IPS-11a (cell line): ENCODE data around the gene SDS.

Source experiments
- H3K4me3 ChIP-seq: one replicate; pipeline ENCODE4 v1.5.1; 2013; ENCODE audit warnings: low read depth, low read length, control low read depth

Gene SDS

DNA sequence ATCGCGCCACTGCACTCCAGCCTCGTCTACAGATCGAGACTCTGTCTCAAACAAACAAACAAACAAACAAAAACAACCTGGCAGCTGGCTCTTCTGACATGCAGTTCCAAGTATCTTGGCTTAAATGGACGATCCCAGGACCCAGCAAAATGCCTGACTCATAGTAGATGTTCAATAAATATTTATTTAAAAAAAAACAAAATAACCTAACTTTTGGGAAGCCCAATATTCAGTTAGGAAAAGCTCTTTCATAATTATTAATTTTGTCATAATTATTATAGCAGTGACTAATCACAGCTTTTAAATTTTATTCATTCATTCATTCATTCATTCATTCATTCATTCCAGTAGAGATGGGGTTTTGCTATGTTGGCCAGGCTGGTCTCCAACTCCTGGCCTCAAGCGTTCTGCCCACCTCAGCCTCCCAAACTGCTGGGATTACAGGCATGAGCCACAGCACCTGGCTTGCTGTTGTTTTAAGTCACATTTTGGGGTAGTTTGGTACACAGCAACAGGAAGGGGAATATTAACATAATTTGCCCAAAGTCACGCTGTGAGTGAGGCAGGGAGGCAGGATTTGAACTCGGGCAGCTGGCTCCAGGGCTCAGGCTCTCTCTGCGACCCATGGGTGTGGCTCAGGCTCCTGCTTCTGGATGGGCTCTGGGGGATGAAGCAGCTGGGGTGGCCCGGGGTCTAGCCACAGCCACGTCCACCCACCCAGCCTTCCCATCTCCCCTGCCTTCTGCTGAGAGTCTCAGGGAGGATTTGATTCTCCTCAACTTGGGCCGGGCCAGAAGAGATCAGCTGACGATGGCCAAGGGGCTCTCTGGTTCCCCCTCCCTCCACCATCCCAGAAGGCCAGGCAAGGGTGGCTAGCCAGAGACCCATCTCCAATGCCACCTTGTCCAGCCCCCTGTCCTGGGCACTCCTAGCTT, 2.4 kb downstream of the SDS start:
- no peak overlapping the region for H3K4me3 ChIP-seq

DNA sequence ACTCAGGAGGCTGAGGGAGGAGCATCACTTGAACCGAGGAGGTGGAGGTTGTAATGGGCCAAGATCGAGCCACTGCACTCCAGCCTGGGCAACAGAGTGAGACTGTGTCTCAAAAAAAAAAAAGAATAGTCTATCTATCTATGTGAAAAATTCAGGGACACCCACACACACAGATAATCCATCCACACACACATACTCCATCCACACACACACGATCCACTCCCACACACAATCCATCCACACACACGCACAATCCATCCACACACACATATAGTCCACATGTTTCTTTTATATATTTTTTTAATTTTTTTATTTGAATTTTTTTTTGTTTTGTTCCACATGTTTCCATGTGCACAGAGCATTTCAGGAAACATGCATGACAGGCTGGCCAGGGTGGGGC, 3.3 kb downstream of the SDS start:
- no peak overlapping the region for H3K4me3 ChIP-seq

DNA sequence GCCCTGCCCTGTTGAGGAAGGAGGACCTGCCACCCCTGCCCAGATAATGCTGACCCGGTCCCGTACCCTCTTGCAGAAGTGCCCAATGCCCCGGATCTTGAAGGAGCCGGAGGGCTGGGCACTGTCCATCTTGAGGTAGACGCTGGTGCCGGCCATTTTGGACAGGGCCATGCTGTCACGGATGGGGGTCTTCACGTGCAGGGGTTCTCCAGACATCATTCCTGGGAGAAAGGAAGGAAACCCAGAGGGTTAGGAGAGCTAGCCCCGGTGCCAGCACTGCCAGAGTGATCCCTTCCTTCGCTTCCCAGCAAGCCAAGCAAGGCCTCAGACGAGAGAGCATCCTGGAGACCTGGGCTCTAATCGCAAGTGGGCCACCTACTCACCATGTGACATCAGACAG, 4.2 kb downstream of the SDS start:
- H3K4me3 ChIP-seq, result no peak overlapping the region

DNA sequence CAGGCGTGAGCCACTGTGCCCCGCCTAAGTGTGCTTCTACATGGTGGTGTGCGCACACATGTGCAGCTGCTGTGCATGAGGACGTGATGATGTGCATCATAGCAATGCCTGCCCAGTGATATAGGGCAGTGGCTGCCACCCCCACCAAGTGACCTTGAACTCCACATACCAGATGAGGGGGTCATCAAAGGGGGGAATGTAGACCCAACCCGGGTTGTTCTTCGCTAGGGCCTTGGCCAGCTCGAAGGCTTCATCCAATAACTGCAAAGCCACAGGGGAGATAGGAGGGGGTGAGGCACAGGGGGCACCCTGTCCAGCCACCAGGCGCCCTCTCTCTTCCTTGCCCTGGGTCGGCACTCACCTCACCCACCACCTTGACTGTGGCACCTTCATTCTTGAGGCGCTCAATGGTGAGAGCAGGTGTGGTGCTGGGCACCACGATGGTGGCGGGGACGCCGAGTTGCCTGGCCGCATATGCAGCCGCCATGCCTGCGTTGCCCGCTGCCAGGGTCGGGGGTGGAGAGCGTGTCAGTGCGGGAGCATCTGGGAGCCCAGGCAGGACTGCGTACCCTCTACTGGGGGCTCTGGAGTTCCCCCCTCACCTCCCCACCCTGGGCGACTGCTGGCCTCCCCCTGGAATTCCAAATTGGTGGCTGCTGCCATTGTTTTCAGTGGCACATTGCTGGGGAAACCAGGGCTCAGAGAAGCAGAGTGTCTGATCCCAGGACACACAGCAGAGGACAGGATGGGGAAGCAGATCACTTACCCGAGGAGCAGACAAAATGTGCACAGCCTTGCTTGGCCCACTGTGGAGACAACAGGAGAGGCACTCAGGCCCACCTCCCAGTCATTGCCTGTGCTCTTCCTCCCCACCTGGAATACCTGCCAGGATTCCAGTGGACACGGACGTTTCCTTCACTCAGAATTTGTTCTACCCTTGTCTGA, 5.1 kb downstream of the SDS start:
- H3K4me3 ChIP-seq, result no peak overlapping the region

DNA sequence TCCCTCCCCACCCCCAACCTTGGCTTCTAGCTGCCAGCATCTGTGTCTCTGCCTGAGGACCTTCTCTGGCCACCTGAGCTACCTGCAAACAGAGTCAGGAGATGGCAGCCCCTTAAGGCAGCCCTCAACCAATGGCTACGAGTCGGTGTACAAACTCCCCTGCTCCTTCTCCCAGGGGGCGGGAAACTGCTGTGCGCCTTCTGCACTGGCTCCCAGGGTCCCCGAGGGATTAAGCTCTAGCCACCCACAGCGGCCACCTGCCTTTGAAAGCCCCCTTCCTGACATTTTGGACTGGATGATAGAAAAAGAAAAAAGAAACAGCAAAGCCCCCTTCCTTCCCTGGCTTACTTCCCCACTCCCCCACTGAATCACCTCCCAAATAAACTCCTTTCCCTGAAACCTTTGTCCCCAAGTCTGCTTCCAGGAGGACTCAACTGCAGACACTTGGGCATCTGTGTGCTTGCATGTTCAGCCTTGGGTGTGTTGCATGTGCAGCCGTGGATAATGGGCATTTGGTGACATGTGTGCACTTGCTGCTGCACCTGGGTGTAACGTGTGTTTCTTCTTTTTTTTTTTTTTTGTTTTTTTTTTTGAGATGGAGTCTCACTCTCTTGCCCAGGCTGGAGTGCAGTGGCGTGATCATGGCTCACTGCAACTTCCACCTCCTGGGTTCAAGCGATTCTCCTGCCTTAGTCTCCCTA, 6.0 kb downstream of the SDS start:
- no peak overlapping the region for H3K4me3 ChIP-seq

DNA sequence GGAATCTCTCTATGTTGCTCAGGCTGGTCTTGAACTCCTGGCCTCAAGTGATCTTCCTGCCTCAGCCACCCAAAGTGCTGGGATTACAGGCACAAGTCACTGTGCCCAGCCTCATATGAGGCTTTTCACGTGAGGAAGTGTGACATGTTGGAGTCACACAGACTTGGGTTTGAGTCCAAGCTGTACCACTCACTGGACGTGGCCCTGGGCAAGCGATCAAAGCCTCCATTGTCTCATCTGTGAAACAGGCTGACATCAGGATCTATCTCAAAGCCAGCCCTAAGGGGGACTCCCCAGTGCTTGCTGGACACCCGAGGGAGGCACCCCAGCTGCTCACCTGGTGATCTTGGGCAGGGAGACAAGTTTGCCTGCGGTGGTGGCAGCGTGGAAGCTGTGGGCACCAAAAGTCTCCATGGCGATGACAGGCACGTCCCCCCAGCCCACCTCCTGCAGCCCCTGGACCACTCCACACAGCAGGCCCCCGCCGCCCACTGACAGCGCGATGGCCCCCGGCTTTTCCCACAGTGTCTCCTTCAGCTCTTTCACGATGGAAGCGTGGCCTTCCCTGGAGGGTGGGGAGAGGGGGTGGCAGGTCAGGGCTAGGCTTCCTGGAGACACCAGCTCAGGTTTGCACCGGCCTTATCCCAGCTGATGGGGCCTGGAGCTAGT, 6.7 kb downstream of the SDS start:
- H3K4me3 ChIP-seq, result no peak overlapping the region

DNA sequence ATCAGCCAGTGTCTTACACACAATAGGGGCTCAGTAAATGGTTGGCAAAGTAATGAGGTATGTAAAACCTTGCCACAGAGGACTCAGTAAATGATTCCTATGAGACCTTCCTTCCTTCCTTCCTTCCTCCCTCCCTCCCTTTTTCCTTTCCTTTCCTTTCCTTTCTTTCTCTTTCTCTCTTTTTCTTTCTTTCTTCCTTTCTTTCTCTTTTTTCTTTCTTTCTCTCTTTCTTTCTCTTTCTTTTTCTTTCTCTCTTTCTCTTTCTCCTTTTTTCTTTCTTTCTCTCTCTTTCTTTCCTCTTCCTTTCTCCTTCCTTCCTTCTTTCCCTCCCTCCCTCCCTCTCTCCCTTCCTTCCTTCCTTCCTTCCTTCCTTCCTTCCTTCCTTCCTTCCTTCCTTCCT, 7.5 kb downstream of the SDS start:
- no peak overlapping the region for H3K4me3 ChIP-seq

DNA sequence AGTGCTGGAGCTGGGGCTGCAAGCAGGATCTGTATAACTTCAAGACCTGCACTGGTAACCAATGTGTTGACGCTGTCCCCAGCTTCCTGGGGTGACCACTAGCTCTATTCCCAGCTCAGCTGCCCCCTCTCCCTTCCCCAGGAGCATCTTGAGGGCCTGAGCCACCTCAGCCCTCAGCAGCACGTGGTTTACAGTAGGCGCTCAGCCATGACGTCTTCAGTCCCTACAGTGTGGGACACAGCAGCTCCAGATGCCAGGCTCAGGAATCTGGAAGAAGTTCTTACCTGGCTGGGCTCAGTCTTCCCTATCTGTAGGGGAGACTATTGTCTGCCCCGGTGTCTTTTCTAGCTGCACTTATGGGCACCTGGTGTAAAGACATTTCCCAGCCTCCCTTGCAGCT, 8.6 kb downstream of the SDS start:
- no peak overlapping the region for H3K4me3 ChIP-seq

DNA sequence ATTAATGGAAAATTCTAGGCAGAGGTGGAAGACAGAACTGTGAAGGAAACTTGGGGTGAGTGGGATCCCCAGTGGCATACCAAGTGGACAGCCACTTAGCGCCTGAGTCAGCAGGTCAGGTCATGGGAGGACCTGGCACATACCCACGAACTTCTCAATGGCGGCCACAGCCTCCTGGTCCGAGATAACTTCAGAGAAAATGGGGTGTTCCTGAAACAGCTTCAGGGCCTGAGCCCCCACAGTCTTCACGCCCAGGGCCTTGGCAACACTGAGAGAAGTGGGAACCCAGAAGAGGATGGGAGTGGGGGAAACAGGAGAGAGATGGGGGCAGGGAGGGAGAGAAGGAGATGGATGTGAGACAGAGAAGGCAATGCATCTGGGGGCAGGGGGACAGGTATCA, 9.9 kb downstream of the SDS start:
- H3K4me3 ChIP-seq, result no peak overlapping the region

DNA sequence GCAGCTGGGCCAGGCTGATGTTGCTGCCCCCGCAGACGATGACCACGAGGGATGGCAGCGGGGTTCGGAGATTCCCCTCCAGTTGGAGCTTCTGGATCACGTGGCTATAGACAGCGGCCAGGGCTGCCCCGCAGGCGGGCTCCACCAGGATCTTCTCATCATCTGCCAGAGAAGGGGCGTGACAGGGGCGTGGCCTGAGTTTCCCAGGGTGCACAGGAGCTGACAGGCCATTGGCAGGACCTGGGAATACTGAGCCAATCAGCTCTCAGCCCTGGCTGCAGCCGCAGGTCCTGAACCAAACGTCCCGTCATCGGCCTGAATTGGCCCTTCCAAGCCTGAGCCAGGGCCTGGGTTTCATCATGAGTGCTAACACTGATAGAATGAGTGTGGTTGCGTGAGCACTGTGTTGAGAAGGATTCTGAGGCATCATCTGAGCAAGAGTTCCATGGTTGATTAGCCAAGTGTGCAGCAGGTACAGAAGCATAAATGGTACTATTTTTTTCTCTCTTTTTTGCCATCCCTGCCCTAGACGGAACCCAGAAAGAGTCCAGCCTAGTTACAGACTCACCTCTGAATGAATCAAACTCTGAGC, 10.6 kb downstream of the SDS start:
- H3K4me3 ChIP-seq, result no peak overlapping the region

DNA sequence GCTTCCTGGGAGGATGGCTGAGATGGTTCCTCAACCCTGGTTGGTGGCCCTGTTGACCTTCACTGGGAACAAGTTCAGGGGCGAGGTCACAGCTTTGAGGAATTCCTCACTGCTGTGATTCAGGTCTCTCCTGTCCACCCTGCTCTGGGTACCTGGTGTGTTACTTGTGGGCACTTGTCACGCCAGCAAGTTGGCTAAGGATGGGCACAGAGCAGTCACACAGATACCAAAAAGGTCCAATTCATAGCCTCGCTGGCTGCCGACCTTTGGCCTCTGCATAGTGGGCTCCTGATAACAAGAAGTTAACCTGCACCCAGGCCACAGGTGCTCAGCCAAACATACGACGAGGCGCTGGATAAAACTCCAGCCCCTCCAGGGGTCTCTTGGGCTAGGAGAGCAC, 11.2 kb downstream of the SDS start:
- H3K4me3 ChIP-seq, result no peak overlapping the region

DNA sequence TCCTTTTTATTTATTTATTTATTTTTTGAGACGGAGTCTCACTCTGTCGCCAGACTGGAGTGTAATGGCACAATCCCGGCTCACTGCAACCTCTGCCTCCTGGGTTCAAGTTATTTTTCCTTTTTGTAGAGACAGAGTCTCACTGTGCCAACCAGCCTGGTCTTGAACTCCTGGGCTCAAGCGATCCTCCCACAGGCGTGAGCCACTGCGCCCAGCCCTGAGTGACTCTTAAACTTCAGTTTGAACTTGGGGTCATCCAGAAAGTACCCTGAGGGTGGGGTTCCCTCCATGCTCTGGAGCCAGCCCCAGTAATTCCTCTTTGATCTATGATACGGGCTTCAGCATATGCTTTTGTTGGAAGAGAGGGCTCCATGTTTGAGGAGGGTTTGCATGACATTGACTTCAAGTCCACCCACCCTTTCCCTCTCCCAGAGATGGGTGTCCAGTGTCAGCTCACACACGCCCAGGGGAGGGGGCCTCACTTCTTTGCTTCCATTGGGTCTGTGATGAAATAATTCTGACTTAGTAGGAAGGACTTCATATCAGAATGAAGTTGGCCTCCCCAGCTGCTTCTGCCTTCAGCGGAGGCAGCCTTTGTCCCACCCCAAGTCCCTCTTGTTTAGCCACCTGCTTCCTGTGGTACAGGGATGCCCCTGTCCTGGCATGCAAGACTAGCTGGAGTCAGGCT, 11.9 kb downstream of the SDS start:
- H3K4me3 ChIP-seq, result no peak overlapping the region

DNA sequence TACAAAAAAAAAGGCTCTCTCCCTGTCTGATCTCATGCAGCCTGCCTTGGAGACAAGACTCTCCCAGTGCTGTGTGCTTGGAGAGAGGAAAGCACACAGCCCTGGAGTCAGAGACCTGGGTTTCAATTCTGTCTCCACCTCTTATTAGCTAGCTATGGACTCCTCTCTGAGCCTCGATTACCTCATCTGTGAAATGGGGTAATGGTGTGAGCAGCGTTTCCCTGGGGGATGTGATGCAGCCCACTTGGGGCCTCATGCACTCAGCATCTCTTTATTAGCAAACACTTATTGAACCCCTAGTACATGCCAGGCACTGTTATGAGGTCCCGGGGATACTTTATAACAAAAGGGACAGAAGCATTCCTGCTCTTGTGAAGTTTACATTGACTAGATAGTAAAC, 12.5 kb downstream of the SDS start:
- H3K4me3 ChIP-seq, result no peak overlapping the region

DNA sequence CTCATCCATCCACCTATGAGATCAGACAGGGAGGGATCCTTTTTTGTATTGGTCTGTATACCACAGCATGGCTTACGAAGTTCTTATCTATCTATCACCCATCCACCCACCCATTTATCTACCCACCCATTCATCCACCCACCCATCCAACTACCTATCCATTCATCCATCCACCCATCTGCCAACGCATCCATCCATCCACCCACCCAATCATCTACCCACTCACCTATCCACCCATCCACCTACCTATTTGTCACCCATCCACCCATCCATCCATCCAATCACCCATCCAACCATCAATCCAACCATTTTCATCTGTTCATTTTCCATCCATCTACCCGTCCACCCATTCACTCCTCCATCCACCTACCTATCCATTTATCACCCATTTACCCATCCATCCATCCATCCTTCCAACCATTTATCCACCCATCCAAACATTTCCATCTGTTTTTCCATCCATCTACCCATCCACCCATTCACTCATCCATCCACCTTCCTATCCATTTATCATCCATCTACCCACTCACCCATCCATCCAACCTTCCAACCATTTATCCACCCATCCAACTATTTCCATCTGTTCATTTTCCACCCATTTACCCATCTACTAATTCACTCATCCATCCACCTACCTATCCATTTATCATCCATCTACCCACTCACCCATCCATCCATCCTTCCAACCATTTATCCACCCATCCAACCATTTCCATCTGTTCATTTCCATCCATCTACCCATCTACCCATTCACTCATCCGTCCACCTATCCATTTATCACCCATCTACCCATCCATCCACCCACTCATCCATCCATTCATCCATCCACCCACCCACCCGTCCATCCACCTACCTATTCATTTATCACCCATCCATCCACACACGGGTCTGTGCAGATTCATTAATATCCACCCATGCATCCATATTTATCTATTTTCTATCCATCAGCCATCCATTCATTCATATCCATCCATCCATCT, 13.3 kb downstream of the SDS start:
- H3K4me3 ChIP-seq, result no peak overlapping the region

DNA sequence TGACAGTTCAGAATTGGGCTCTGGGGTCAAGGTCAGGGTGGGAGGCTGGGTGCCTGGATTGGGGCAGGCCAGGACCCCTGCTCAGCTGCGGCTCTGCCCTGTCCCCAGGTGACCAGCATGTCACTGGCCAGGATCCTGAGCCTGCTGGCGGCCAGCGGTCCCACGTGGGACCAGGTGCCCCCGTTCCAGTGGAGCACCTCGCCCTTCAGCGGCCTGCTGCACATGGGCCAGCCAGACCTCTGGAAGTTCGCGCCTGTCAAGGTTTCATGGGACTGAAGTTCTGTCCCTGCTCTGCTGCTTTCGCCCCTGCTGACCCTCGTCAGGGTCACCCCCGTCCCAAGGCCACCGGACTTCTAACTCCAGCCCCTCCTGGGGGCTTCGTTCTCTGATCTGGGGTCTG, 15.3 kb downstream of the SDS start:
- no peak overlapping the region for H3K4me3 ChIP-seq

DNA sequence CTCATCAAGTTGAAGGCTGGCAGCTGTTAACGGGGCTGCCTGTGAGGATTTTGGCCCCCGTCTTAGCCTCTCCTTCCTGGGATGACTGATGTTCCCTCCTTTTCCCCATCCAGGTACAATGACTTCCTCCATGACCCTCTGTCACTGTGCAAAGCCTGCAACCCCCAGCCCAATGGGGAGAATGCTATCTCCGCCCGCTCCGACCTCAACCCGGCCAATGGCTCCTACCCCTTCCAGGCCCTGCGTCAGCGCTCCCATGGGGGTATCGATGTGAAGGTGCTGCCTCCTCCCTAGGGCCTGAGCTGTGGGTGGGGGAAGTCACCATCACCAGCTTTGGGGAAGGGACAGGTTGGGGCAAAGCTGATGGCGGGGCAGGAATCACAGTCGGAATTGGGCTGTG, 16.1 kb downstream of the SDS start:
- no peak overlapping the region for H3K4me3 ChIP-seq

DNA sequence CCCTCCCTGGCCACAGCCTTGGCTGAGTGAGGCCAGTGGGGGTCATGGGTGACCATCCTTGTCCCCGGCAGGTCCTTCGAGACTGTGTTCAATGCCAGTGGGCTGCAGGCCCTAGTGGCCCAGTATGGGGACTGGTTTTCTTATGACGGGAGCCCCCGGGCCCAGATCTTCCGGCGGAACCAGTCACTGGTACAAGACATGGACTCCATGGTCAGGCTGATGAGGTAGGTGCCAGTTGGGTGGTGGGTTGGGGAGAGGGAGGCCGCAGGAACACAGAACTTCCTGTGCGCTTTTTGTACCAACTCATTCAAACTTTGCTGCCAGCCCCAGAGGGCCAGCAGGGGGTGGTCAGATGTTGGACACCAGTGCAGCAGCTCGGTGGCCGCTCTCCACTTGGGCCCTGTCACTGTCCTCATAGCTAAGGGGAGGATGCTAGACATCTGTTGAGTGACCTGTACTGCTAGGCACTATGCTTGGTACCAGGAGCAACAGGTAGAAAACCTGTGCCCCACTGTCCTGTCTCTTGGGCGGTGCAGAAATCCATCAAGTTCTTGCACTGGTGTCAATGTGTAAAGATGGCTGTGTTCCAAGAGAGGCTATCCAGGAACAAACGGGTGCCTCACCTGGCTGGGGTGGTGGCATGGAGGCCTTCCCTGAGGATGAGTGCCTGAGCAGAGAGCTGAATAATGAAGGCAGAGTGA, 16.7 kb downstream of the SDS start:
- no peak overlapping the region for H3K4me3 ChIP-seq

DNA sequence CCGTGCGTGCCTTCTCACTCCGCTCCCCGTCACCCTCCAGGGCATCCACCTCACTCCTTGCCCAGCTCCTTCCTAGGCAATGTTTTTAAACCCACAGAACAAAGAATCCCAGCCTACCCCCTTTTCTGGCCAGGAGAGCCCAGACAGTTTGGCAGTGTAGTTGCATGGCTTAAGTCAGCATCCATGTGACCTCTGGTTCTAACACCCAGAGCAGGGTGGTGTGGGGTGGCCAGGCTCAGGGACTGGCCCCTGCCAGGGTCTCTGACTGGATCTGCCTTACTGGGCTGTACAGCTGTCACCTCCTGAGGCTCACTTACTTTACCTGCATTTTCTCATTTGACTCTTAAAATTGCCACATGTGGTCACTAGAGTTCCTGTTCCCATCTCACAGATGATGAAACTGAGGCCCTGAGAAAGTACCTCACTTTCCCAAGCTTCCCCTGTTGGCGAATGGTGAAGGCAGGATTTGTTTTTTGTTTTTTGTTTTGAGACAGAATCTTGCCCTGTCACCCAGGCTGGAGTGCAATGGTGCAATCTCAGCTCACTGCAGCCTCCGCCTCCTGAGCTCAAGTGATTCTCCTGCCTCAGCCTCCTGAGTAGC, 18.3 kb downstream of the SDS start:
- H3K4me3 ChIP-seq, result no peak overlapping the region
